ENCODE measurements around the gene ZNF687.
"Not testable (repeated sequence)": the region's sequence is repeated elsewhere in the genome, so short reads cannot be mapped to it uniquely, and the experiment has no call there.

- TF ChIP-seq, protein P1, sequence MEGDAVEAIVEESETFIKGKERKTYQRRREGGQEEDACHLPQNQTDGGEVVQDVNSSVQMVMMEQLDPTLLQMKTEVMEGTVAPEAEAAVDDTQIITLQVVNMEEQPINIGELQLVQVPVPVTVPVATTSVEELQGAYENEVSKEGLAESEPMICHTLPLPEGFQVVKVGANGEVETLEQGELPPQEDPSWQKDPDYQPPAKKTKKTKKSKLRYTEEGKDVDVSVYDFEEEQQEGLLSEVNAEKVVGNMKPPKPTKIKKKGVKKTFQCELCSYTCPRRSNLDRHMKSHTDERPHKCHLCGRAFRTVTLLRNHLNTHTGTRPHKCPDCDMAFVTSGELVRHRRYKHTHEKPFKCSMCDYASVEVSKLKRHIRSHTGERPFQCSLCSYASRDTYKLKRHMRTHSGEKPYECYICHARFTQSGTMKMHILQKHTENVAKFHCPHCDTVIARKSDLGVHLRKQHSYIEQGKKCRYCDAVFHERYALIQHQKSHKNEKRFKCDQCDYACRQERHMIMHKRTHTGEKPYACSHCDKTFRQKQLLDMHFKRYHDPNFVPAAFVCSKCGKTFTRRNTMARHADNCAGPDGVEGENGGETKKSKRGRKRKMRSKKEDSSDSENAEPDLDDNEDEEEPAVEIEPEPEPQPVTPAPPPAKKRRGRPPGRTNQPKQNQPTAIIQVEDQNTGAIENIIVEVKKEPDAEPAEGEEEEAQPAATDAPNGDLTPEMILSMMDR (IDR thresholded peaks at IDR 0.05 in 2 of 3, conservative IDR thresholded peaks at IDR 0.05 in 1 of 3; ENCODE audit: borderline replicate concordance in 1 of 3, insufficient read depth in 1 of 3, low read depth in 2 of 3, low read length in 2 of 3): not testable (repeated sequence)
- not testable (repeated sequence) for TF ChIP-seq FOSL1 (IDR thresholded peaks at IDR 0.05; ENCODE audit: low read depth); EZH2 (IDR thresholded peaks at IDR 0.05); ATF3 (IDR thresholded peaks at IDR 0.05); POLR2A (IDR thresholded peaks at IDR 0.05; ENCODE audit: borderline replicate concordance, extremely low read depth, insufficient read depth, insufficient read length); RAD21 (IDR thresholded peaks at IDR 0.05; ENCODE audit: low read depth); CBX3 (IDR thresholded peaks at IDR 0.05; ENCODE audit: low read depth); SIN3A (IDR thresholded peaks at IDR 0.05; ENCODE audit: low read depth); SP1 (IDR thresholded peaks at IDR 0.05; ENCODE audit: low read depth); POLR2AphosphoS5 (IDR thresholded peaks at IDR 0.05; ENCODE audit: low read depth, low read length); EZH2phosphoT487 (IDR thresholded peaks at IDR 0.05; ENCODE audit: borderline replicate concordance)
These were observed 6.8 kb upstream of the ZNF687 start for GRCh38 chr1:151275341-151275740.

Measured in HCT116 (cell line).